Vagina (tissue), 2 donors: ENCODE results near the gene BCKDK. TPM values are rescaled to one million over a fixed set of nuclear protein-coding genes. Genes with fewer than 3 reads are reported as not detected.

Experiments used
- DNase-seq, 2 donors: peaks; one replicate each; pipeline ENCODE4 v3.0.0-alpha.2; 2017; ENCODE audit errors: extremely low spot score in 2 of 2
- H3K27ac ChIP-seq: fragments of 200-600 bp; sonication (generic); one replicate; pipeline ENCODE4 v1.5.1; 2019
- H3K27me3 ChIP-seq: fragments of 200-600 bp; sonication (generic); one replicate; pipeline ENCODE4 v1.5.1; 2019
- H3K36me3 ChIP-seq, 2 donors: fragments of 200-600 bp; sonication (generic); one replicate each; pipeline ENCODE4 v1.5.1; 2017 to 2019
- H3K4me1 ChIP-seq: fragments of 200-600 bp; sonication (generic); one replicate; pipeline ENCODE4 v1.5.1; 2019
- H3K4me3 ChIP-seq, 2 donors: fragments of 200-600 bp; sonication (generic); 1 replicate in 1 of 2; 2 replicates in 1 of 2; pipeline ENCODE4 v1.5.1; 2016 to 2019
- H3K9me3 ChIP-seq: fragments of 200-600 bp; sonication (generic); one replicate; pipeline ENCODE4 v1.5.1; 2019
- POLR2A ChIP-seq, 2 donors: fragments of 450-650 bp; IDR thresholded peaks; one replicate each; pipeline ENCODE4 v1.6.1; 2017; ENCODE audit warnings: antibody characterized with exemption in 2 of 2, mild to moderate bottlenecking in 2 of 2, moderate library complexity in 2 of 2
- POLR2AphosphoS5 ChIP-seq, 2 donors: sonication (generic); formaldehyde crosslinking; IDR thresholded peaks; one replicate each; pipeline ENCODE4 v1.9.0; 2017; ENCODE audit warnings: antibody characterized with exemption in 2 of 2, mild to moderate bottlenecking in 2 of 2, low read depth in 1 of 2; ENCODE audit not compliant: insufficient read depth in 1 of 2
- intact Hi-C: fragments of 100-400 bp; cut with DNase I; formaldehyde crosslinking; loops from one replicate; pipeline ENCODE4 v1.15.1; 2023
- total RNA-seq: library from RNA; depleted of rRNA; stranded (reverse); fragments of >200 nt; gene quantifications from one replicate; pipeline ENCODE4 v1.2.3, GENCODE V29; 2016
- TF ChIP-seq, protein P1 (sequence below), 3 experiments: fragments of 450-650 bp in 2 of 3; fragments of 200-600 bp in 1 of 3; sonication (generic) in 1 of 3; IDR thresholded peaks; one replicate each; pipeline ENCODE4 v1.5.1; 2017 to 2019; ENCODE audit warnings: antibody characterized with exemption in 3 of 3, mild to moderate bottlenecking in 2 of 3, moderate library complexity in 2 of 3

The BCKDK gene
- total RNA-seq, 1 donor from 2014 or later = 48.9 TPM

GRCh38 chr16:31063843-31064611 is 44.2 kb upstream of the BCKDK start:
- no peaks in the 10 kb centered on the region for H3K9me3 ChIP-seq
- no peak overlapping the region for H3K27ac ChIP-seq
- DNase-seq = no peak
- intact Hi-C loops = no loop called here
- H3K27me3 ChIP-seq = no peaks in the 10 kb centered on the region
- TF ChIP-seq POLR2A (IDR thresholded peaks at IDR 0.05) = no peak
- H3K4me3 ChIP-seq = no peak overlapping the region
- H3K4me1 ChIP-seq = peaks cover 14% of the 10 kb centered on the region
- H3K36me3 ChIP-seq = peaks cover 0 to 22% of the 10 kb centered on the region in 2 donors

GRCh38 chr16:31064882-31065461 is 43.2 kb upstream of the BCKDK start:
- Histone ChIP-seq H3K4me3 (no peak overlapping the region), H3K27me3 (no peaks in the 10 kb centered on the region), H3K9me3 (no peaks in the 10 kb centered on the region), H3K4me1 (peaks cover 14% of the 10 kb centered on the region), H3K36me3 (peaks cover 0 to 22% of the 10 kb centered on the region in 2 donors), H3K27ac (peak overlapping the region; percentile 42)
- peak in 1 of 2 donors; percentile 85 for DNase-seq
- intact Hi-C loops = no loop called here
- TF ChIP-seq POLR2A (IDR thresholded peaks at IDR 0.05) = no peak
- TF ChIP-seq POLR2AphosphoS5 (IDR thresholded peaks at IDR 0.05; ENCODE audit: insufficient read depth in 1 of 2, low read depth in 1 of 2) = no peak
- TF ChIP-seq, protein P1, sequence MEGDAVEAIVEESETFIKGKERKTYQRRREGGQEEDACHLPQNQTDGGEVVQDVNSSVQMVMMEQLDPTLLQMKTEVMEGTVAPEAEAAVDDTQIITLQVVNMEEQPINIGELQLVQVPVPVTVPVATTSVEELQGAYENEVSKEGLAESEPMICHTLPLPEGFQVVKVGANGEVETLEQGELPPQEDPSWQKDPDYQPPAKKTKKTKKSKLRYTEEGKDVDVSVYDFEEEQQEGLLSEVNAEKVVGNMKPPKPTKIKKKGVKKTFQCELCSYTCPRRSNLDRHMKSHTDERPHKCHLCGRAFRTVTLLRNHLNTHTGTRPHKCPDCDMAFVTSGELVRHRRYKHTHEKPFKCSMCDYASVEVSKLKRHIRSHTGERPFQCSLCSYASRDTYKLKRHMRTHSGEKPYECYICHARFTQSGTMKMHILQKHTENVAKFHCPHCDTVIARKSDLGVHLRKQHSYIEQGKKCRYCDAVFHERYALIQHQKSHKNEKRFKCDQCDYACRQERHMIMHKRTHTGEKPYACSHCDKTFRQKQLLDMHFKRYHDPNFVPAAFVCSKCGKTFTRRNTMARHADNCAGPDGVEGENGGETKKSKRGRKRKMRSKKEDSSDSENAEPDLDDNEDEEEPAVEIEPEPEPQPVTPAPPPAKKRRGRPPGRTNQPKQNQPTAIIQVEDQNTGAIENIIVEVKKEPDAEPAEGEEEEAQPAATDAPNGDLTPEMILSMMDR (IDR thresholded peaks at IDR 0.05) = no peak

DNA sequence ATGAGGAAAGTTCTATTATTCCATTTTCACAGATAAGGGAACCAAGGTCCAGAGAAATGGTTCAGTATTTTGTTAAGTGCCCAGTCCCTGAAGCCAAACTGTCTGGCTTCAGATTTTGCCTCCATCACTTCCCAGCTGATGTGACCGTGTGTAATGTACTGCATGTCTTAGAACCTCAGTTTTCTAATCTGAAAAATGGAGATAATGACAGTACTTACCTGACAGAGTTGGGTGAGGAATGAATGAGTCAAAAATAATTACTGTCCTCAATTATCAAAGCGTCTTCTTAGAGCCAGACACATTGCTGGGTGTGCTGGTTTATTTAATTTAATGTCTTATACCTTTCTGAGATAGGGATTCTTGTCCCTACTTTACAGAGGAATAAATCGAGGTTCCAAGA is 40.8 kb upstream of the BCKDK start:
- Histone ChIP-seq H3K4me3 (no peak overlapping the region), H3K36me3 (peaks cover 0 to 6% of the 10 kb centered on the region in 2 donors)
- intact Hi-C loops = loop anchor here (2.0 kb wide), 1 partner anchor 55 kb away; no protein-coding TSS in a partner anchor

GRCh38 chr16:31071861-31072260 is 36.3 kb upstream of the BCKDK start:
- Histone ChIP-seq H3K36me3 (peaks cover 0 to 6% of the 10 kb centered on the region in 2 donors), H3K27me3 (no peaks in the 10 kb centered on the region), H3K4me1 (peaks cover 31% of the 10 kb centered on the region), H3K4me3 (peak overlapping the region in 1 of 2 donors; percentile 65), H3K9me3 (no peaks in the 10 kb centered on the region), H3K27ac (peak overlapping the region; percentile 94)
- intact Hi-C loops = loop anchor here (10.0 kb wide), 1 partner anchor 87 kb away; the partner anchor contains the start of gene HSD3B7
- TF ChIP-seq, protein P1 (IDR thresholded peaks at IDR 0.05) = no peak
- TF ChIP-seq POLR2A (IDR thresholded peaks at IDR 0.05) (no peak), POLR2AphosphoS5 (IDR thresholded peaks at IDR 0.05; ENCODE audit: insufficient read depth in 1 of 2, low read depth in 1 of 2) (no peak)
- no peak for DNase-seq

More for the DNA sequence above, 40.8 kb upstream of the BCKDK start:
- TF ChIP-seq POLR2AphosphoS5 (IDR thresholded peaks at IDR 0.05; ENCODE audit: insufficient read depth in 1 of 2, low read depth in 1 of 2) = no peak
- TF ChIP-seq, protein P1 (IDR thresholded peaks at IDR 0.05) = no peak
- TF ChIP-seq POLR2A (IDR thresholded peaks at IDR 0.05) = no peak
- Histone ChIP-seq H3K9me3 (no peaks in the 10 kb centered on the region), H3K27ac (no peak overlapping the region), H3K4me1 (peaks cover 22% of the 10 kb centered on the region), H3K27me3 (no peaks in the 10 kb centered on the region)
- DNase-seq = no peak

- Histone ChIP-seq H3K9me3 (no peaks in the 10 kb centered on the region), H3K36me3 (peaks cover 0 to 14% of the 10 kb centered on the region in 2 donors), H3K4me3 (peak overlapping the region; percentile 65 to 97), H3K27me3 (no peaks in the 10 kb centered on the region), H3K4me1 (peaks cover 31% of the 10 kb centered on the region), H3K27ac (peak overlapping the region; percentile 94)
- no peak for TF ChIP-seq POLR2A (IDR thresholded peaks at IDR 0.05)
- no peak for TF ChIP-seq POLR2AphosphoS5 (IDR thresholded peaks at IDR 0.05; ENCODE audit: insufficient read depth in 1 of 2, low read depth in 1 of 2)
- TF ChIP-seq, protein P1 (IDR thresholded peaks at IDR 0.05) = no peak
- intact Hi-C loops = loop anchor here (10.0 kb wide), 1 partner anchor 88 kb away; the partner anchor contains the start of gene HSD3B7
- DNase-seq = no peak
Observed at GRCh38 chr16:31072540-31073141, 35.5 kb upstream of the BCKDK start.
